WTC11 (cell line): ENCODE data around the gene LYVE1. TPM values are rescaled to one million over a fixed set of nuclear protein-coding genes. Genes with fewer than 3 reads are reported as not detected.

Source experiments
- ATAC-seq: fragments of 200-7000 bp; cut with Tn5 transposase; 2 replicates; pipeline ENCODE4 v1.10.0; 2021; ENCODE audit warnings: mild to moderate bottlenecking, moderate library complexity
- CTCF ChIA-PET: fragments of 300-600 bp; sonication (Branson Sonifier 250); formaldehyde crosslinking; loops from one replicate; lab custom pipeline; 2021; ENCODE audit warnings: antibody characterized with exemption; lab: Charles Lee
- POLR2A ChIA-PET: fragments of 350-600 bp; sonication (Branson Sonifier 250); formaldehyde crosslinking; loops from one replicate; lab custom pipeline; 2021; ENCODE audit warnings: antibody characterized with exemption; lab: Charles Lee
- DNase-seq: peaks from one replicate; pipeline ENCODE4 v3.0.0; 2021; ENCODE audit warnings: low spot score
- H3K27ac Mint-ChIP-seq: 2 replicates; pipeline ENCODE4 v1.8.0; 2021; ENCODE audit warnings: mixed read lengths
- H3K27me3 Mint-ChIP-seq: 2 replicates; pipeline ENCODE4 v1.8.0; 2021; ENCODE audit warnings: low read depth, mild to moderate bottlenecking, moderate library complexity, mixed read lengths
- H3K36me3 Mint-ChIP-seq: 2 replicates; pipeline ENCODE4 v1.8.0; 2021; ENCODE audit warnings: mixed read lengths
- H3K4me1 Mint-ChIP-seq: 2 replicates; pipeline ENCODE4 v1.8.0; 2022; ENCODE audit warnings: mixed read lengths
- H3K4me3 Mint-ChIP-seq: 2 replicates; pipeline ENCODE4 v1.8.0; 2021; ENCODE audit warnings: mild to moderate bottlenecking, moderate library complexity, mixed read lengths
- H3K9me3 Mint-ChIP-seq: 2 replicates; pipeline ENCODE4 v1.8.0; 2021; ENCODE audit warnings: mixed read lengths
- AFF4 ChIP-seq: sonication (generic); formaldehyde crosslinking; IDR thresholded peaks from 2 replicates; pipeline ENCODE4 v1.8.1; 2023; ENCODE audit warnings: mild to moderate bottlenecking, missing genetic modification reagents, borderline replicate concordance
- AR ChIP-seq: fragments of 250-450 bp; sonication (Bioruptor Pico); IDR thresholded peaks from 2 replicates; pipeline ENCODE4 v1.9.0; 2021; ENCODE audit warnings: mild to moderate bottlenecking
- ATF6 ChIP-seq: sonication (generic); formaldehyde crosslinking; IDR thresholded peaks from 2 replicates; pipeline ENCODE4 v1.8.1; 2023; ENCODE audit warnings: mild to moderate bottlenecking, missing genetic modification reagents
- CREB1 ChIP-seq: sonication (generic); formaldehyde crosslinking; IDR thresholded peaks from 2 replicates; pipeline ENCODE4 v1.8.0; 2023; ENCODE audit warnings: mild to moderate bottlenecking, missing genetic modification reagents
- EMX1 ChIP-seq: fragments of 250-450 bp; sonication (Bioruptor Pico); IDR thresholded peaks from 2 replicates; pipeline ENCODE4 v1.8.0; 2021; ENCODE audit warnings: mild to moderate bottlenecking
- FOXP4 ChIP-seq: sonication (generic); formaldehyde crosslinking; IDR thresholded peaks from 2 replicates; pipeline ENCODE4 v1.8.0; 2022; ENCODE audit warnings: mild to moderate bottlenecking, missing genetic modification reagents
- GABPB1 ChIP-seq: sonication (generic); formaldehyde crosslinking; IDR thresholded peaks from 2 replicates; pipeline ENCODE4 v1.8.1; 2023; ENCODE audit warnings: mild to moderate bottlenecking, missing genetic modification reagents
- GRHL2 ChIP-seq: fragments of 250-450 bp; sonication (Bioruptor Pico); IDR thresholded peaks from 2 replicates; pipeline ENCODE4 v1.8.0; 2022; ENCODE audit warnings: mild to moderate bottlenecking, moderate library complexity; ENCODE audit not compliant: insufficient replicate concordance, severe bottlenecking
- NFE2L1 ChIP-seq: sonication (generic); formaldehyde crosslinking; IDR thresholded peaks from 2 replicates; pipeline ENCODE4 v1.8.1; 2023; ENCODE audit warnings: missing genetic modification reagents
- PREB ChIP-seq: sonication (generic); formaldehyde crosslinking; IDR thresholded peaks from 2 replicates; pipeline ENCODE4 v1.8.1; 2022; ENCODE audit warnings: mild to moderate bottlenecking, missing genetic modification reagents, moderate library complexity, borderline replicate concordance
- RORB ChIP-seq: fragments of 250-450 bp; sonication (Bioruptor Pico); IDR thresholded peaks from 2 replicates; pipeline ENCODE4 v1.9.0; 2021; ENCODE audit warnings: mild to moderate bottlenecking
- SMAD3 ChIP-seq: sonication (generic); formaldehyde crosslinking; IDR thresholded peaks from 2 replicates; pipeline ENCODE4 v1.8.0; 2022; ENCODE audit warnings: missing genetic modification reagents, mild to moderate bottlenecking, borderline replicate concordance
- SOX15 ChIP-seq: fragments of 250-450 bp; sonication (Bioruptor Pico); IDR thresholded peaks from 2 replicates; pipeline ENCODE4 v1.9.0; 2021; ENCODE audit warnings: mild to moderate bottlenecking
- STAT6 ChIP-seq: sonication (generic); formaldehyde crosslinking; conservative IDR thresholded peaks from 2 replicates; pipeline ENCODE4 v1.8.1; 2023; ENCODE audit warnings: mild to moderate bottlenecking, low read depth, missing genetic modification reagents, moderate library complexity
- TEAD4 ChIP-seq: sonication (generic); formaldehyde crosslinking; IDR thresholded peaks from 2 replicates; pipeline ENCODE4 v1.8.0; 2022; ENCODE audit warnings: mild to moderate bottlenecking, missing genetic modification reagents
- ZNF138 ChIP-seq: sonication (generic); formaldehyde crosslinking; conservative IDR thresholded peaks from 2 replicates; pipeline ENCODE4 v1.8.1; 2022; ENCODE audit warnings: mild to moderate bottlenecking, moderate library complexity, missing genetic modification reagents
- ZNF219 ChIP-seq: sonication (generic); formaldehyde crosslinking; IDR thresholded peaks from 2 replicates; pipeline ENCODE4 v1.8.0; 2023; ENCODE audit warnings: missing genetic modification reagents, mild to moderate bottlenecking, borderline replicate concordance
- ZNF232 ChIP-seq: sonication (generic); formaldehyde crosslinking; IDR thresholded peaks from 2 replicates; pipeline ENCODE4 v1.8.0; 2022; ENCODE audit warnings: mild to moderate bottlenecking, missing genetic modification reagents
- ZNF263 ChIP-seq: sonication (generic); formaldehyde crosslinking; IDR thresholded peaks from 2 replicates; pipeline ENCODE4 v1.8.1; 2022; ENCODE audit warnings: low read depth, mild to moderate bottlenecking, moderate library complexity, missing genetic modification reagents
- ZNF671 ChIP-seq: fragments of 250-450 bp; sonication (Bioruptor Pico); IDR thresholded peaks from 2 replicates; pipeline ENCODE4 v1.8.0; 2021; ENCODE audit warnings: mild to moderate bottlenecking
- total RNA-seq: library from RNA; stranded (reverse); gene quantifications from 3 replicates; pipeline ENCODE4 v1.2.3, GENCODE V29; 2021

LYVE1 gene
- total RNA-seq, 1 experiment from 2014 or later: 0.24 TPM

GRCh38 chr11:10564030-10564429, 4.4 kb downstream of the LYVE1 start:
- CTCF ChIA-PET: interaction anchor here (1.1 kb wide), 1 partner anchor 23 kb away, joined by 4 read pairs; the partner anchor contains the start of gene RNF141
- ATAC-seq (no peak), DNase-seq (no peak)
- Mint-ChIP-seq H3K36me3 (no peaks in the 10 kb centered on the region), H3K9me3 (no peaks in the 10 kb centered on the region), H3K27me3 (no peaks in the 10 kb centered on the region; the same call in 1 of the 2 replicates), H3K4me3 (no peak overlapping the region), H3K27ac (no peak overlapping the region), H3K4me1 (peaks cover 9% of the 10 kb centered on the region)
- TF ChIP-seq ZNF263 (CRISPR knock-in tag): no peak
- TF ChIP-seq ZNF671 (CRISPR knock-in tag): no peak
- no peak for TF ChIP-seq PREB (CRISPR knock-in tag)
- TF ChIP-seq STAT6: no peak
- no peak for TF ChIP-seq SMAD3 (CRISPR knock-in tag)
- TF ChIP-seq TEAD4 (CRISPR knock-in tag): no peak
- TF ChIP-seq ZNF232 (CRISPR knock-in tag): no peak
- no peak for TF ChIP-seq ATF6
- no peak for TF ChIP-seq EMX1
- no peak for TF ChIP-seq GABPB1 (CRISPR knock-in tag)
- no peak for TF ChIP-seq AFF4 (CRISPR knock-in tag)
- no peak for TF ChIP-seq SOX15
- no peak for TF ChIP-seq CREB1 (CRISPR knock-in tag)
- TF ChIP-seq ZNF219: no peak
- no peak for TF ChIP-seq NFE2L1
- no peak for TF ChIP-seq RORB (CRISPR knock-in tag)
- TF ChIP-seq AR (CRISPR knock-in tag): no peak
- TF ChIP-seq GRHL2 (CRISPR knock-in tag): no peak
- no peak for TF ChIP-seq ZNF138 (CRISPR knock-in tag)
- no peak for TF ChIP-seq FOXP4 (CRISPR knock-in tag)
- POLR2A ChIA-PET: no interaction called here
